Type B pancreatic cell (in vitro differentiated cells): ENCODE measurements around the gene MAP4K3. TPM values are rescaled to one million over a fixed set of nuclear protein-coding genes. Genes with fewer than 3 reads are reported as not detected.

ENCODE experiments used
- DNase-seq: peaks from one replicate; pipeline ENCODE4 v3.0.0; 2021; ENCODE audit warnings: mixed read lengths; ENCODE audit not compliant: unreplicated experiment; ENCODE audit errors: extremely low spot score
- H3K27ac Mint-ChIP-seq: 2 replicates; pipeline ENCODE4 v1.8.0; 2021; ENCODE audit warnings: mild to moderate bottlenecking, mixed read lengths
- H3K27me3 Mint-ChIP-seq: 2 replicates; pipeline ENCODE4 v1.8.0; 2021; ENCODE audit warnings: mixed read lengths
- H3K36me3 Mint-ChIP-seq: 2 replicates; pipeline ENCODE4 v1.8.0; 2021; ENCODE audit warnings: mixed read lengths
- H3K4me1 Mint-ChIP-seq: one replicate; pipeline ENCODE4 v1.8.0; 2021; ENCODE audit warnings: mixed read lengths; ENCODE audit not compliant: unreplicated experiment
- H3K4me3 Mint-ChIP-seq: 2 replicates; pipeline ENCODE4 v1.8.0; 2021; ENCODE audit warnings: mild to moderate bottlenecking, mixed read lengths
- H3K9me3 Mint-ChIP-seq: 2 replicates; pipeline ENCODE4 v1.8.0; 2021; ENCODE audit warnings: mixed read lengths
- CTCF ChIP-seq: fragments of 200-600 bp; sonication (generic); conservative IDR thresholded peaks from 2 replicates; pipeline ENCODE4 v1.5.0; 2021; ENCODE audit warnings: antibody characterized with exemption, mild to moderate bottlenecking
- total RNA-seq: library from RNA; stranded (reverse); gene quantifications from 2 replicates; pipeline ENCODE4 v1.2.1, GENCODE V29; 2021; ENCODE audit warnings: low replicate concordance

The MAP4K3 gene
- total RNA-seq, 1 donor from 2014 or later: 49.0 TPM

GRCh38 chr2:39422700-39423099 lies 14.4 kb downstream of the MAP4K3 start:
- Mint-ChIP-seq H3K27me3 (no peaks in the 10 kb centered on the region), H3K27ac (no peak overlapping the region), H3K9me3 (peaks cover 10% of the 10 kb centered on the region), H3K4me1 (peaks cover 23% of the 10 kb centered on the region), H3K36me3 (peaks cover 5% of the 10 kb centered on the region), H3K4me3 (no peak overlapping the region)
- no peak for DNase-seq
- no peak for TF ChIP-seq CTCF

DNA sequence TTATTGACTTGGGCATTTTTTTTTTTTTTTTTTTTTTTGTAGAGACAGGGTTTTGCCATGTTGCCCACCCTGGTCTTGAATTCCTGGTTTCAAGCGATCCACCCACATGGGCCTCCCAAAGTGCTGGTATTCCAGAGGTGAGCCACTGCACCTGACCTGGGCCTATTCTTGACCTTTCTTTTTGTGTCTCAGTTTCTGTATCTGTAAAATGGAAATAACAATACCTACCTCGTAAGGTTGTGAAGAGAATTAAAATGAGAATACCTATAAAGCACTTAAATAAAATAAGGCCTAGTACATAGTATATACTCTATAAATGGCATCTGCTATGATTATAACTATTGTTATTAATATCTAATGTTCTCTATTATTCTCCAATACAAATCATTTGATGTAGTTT lies 15.7 kb downstream of the MAP4K3 start:
- Mint-ChIP-seq H3K36me3 (peaks cover 4% of the 10 kb centered on the region), H3K4me1 (peaks cover 16% of the 10 kb centered on the region), H3K4me3 (no peak overlapping the region), H3K9me3 (peaks cover 10% of the 10 kb centered on the region), H3K27me3 (no peaks in the 10 kb centered on the region), H3K27ac (no peak overlapping the region)
- no peak for TF ChIP-seq CTCF
- DNase-seq: no peak

DNA sequence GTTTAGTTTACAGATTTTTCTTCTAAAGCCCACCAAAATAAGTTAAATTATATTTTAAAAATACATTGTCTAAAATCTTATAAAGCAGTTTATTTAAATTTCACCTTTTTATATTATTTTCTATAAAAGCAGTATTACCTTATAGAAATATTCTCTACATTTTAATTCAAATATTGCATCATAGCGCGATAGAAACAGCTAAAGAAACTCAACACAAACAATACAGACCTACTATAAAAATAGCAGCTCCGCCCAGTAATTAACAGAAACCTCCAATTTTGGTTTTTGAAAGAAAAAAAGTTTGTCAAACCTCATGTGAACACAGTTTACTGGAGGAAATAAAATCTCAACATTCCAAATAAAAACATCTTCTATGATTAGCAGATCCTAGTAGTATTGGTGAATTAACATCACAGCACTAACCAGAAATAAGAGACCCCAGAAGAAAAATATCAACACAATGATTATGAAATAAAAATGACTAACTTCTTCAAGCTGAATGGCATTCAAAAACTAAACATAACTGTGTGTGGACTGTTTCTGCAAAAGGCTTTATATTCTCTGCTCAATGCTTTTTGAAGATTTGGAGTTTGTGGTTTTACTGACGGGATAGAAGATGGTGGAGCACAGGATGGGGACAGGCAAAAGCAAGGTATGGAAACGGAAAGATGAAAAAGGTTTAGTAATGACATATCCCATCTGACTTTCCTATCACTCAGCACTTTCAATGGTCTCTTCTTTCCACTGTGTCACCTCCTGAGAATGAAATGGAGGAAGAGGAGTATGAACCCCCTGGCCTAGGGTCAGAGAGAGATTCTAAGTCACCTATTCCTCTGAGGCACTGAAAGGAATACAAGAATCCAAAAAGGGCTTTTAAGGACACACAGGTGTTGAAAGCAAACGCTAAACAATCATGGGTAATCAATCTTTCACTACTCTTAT lies 17.5 kb downstream of the MAP4K3 start:
- no peaks in the 10 kb centered on the region for H3K27me3 Mint-ChIP-seq
- H3K4me1 Mint-ChIP-seq: peaks cover 14% of the 10 kb centered on the region
- H3K9me3 Mint-ChIP-seq: peaks cover 10% of the 10 kb centered on the region
- no peak for DNase-seq
- H3K4me3 Mint-ChIP-seq: no peak overlapping the region
- H3K27ac Mint-ChIP-seq: no peak overlapping the region
- no peak for TF ChIP-seq CTCF
- peaks cover 4% of the 10 kb centered on the region for H3K36me3 Mint-ChIP-seq

GRCh38 chr2:39418491-39418890 lies 18.6 kb downstream of the MAP4K3 start:
- DNase-seq: no peak
- Mint-ChIP-seq H3K9me3 (peaks cover 8% of the 10 kb centered on the region), H3K27me3 (no peaks in the 10 kb centered on the region), H3K27ac (no peak overlapping the region), H3K4me3 (no peak overlapping the region), H3K36me3 (peaks cover 4% of the 10 kb centered on the region), H3K4me1 (peaks cover 14% of the 10 kb centered on the region)
- TF ChIP-seq CTCF: no peak

DNA sequence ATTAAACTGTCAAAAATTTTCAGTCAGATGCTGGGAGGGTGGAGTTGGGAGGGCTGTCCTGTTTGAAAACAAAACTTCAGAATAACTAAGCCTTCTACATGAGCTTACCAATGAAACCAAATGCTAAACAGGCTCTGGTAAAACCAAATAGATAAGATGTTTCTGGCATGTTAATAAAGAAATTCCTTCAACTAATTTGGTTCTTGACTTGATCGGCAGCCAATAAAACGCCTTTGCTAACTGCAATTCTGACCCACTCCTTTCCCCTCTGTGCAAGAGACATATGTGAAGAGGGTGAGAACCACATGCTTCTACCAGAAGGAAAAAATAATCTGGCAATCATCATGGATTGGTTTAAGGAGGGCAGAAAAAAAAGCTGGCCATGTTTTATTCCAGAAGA lies 20.9 kb downstream of the MAP4K3 start:
- no peak for DNase-seq
- H3K27ac Mint-ChIP-seq: no peak overlapping the region
- no peak for TF ChIP-seq CTCF
- H3K9me3 Mint-ChIP-seq: no peaks in the 10 kb centered on the region
- H3K36me3 Mint-ChIP-seq: peaks cover 9% of the 10 kb centered on the region
- H3K27me3 Mint-ChIP-seq: no peaks in the 10 kb centered on the region
- peaks cover 22% of the 10 kb centered on the region for H3K4me1 Mint-ChIP-seq
- H3K4me3 Mint-ChIP-seq: no peak overlapping the region
